Mesothelial cell of epicardium (in vitro differentiated cells): ENCODE measurements around the gene TSPEAR. TPM values are rescaled to one million over a fixed set of nuclear protein-coding genes. Genes with fewer than 3 reads are reported as not detected.
"Not testable (repeated sequence)": the region's sequence is repeated elsewhere in the genome, so short reads cannot be mapped to it uniquely, and the experiment has no call there.

Experiments used
- DNase-seq, 2 experiments: peaks; one replicate each; pipeline ENCODE4 v3.0.0; 2021; ENCODE audit warnings: low spot score in 2 of 2; ENCODE audit not compliant: unreplicated experiment in 2 of 2
- H3K27ac Mint-ChIP-seq: 2 replicates; pipeline ENCODE4 v1.8.0; 2021; ENCODE audit warnings: mixed read lengths
- H3K27me3 Mint-ChIP-seq: 2 replicates; pipeline ENCODE4 v1.8.0; 2021; ENCODE audit warnings: low read depth, mixed read lengths
- H3K36me3 Mint-ChIP-seq: 2 replicates; pipeline ENCODE4 v1.8.0; 2021; ENCODE audit warnings: mixed read lengths
- H3K4me1 Mint-ChIP-seq: 2 replicates; pipeline ENCODE4 v1.8.0; 2021; ENCODE audit warnings: mixed read lengths
- H3K4me3 Mint-ChIP-seq: 2 replicates; pipeline ENCODE4 v1.8.0; 2021; ENCODE audit warnings: mild to moderate bottlenecking, moderate library complexity, mixed read lengths
- H3K9me3 Mint-ChIP-seq: 2 replicates; pipeline ENCODE4 v1.8.0; 2021; ENCODE audit warnings: mixed read lengths
- CTCF ChIP-seq: fragments of 200-600 bp; sonication (generic); IDR thresholded peaks from one replicate; pipeline ENCODE4 v1.5.0; 2021; ENCODE audit warnings: antibody characterized with exemption; ENCODE audit not compliant: unreplicated experiment
- total RNA-seq: library from RNA; stranded (reverse); gene quantifications from 3 replicates; pipeline ENCODE4 v1.2.1, GENCODE V29; 2021

The TSPEAR gene
- total RNA-seq, 1 donor from 2014 or later, result 0.11 TPM

- peaks cover 28% of the 10 kb centered on the region for H3K9me3 Mint-ChIP-seq
- H3K36me3 Mint-ChIP-seq, result peaks cover 2% of the 10 kb centered on the region
- peaks cover 7% of the 10 kb centered on the region for H3K4me1 Mint-ChIP-seq
These were observed 132.9 kb downstream of the TSPEAR start for GRCh38 chr21:44578371-44579055.

GRCh38 chr21:44576025-44576420 is 135.3 kb downstream of the TSPEAR start:
- Mint-ChIP-seq H3K36me3 (peaks cover 2% of the 10 kb centered on the region), H3K4me1 (no peaks in the 10 kb centered on the region), H3K9me3 (peaks cover 34% of the 10 kb centered on the region), H3K27me3 (no peaks in the 10 kb centered on the region), H3K27ac (no peak overlapping the region), H3K4me3 (no peak overlapping the region)
- no peak for DNase-seq
- no peak for TF ChIP-seq CTCF

More at GRCh38 chr21:44578371-44579055, 132.9 kb downstream of the TSPEAR start:
- DNase-seq, result no peak
- TF ChIP-seq CTCF, result no peak
- H3K4me3 Mint-ChIP-seq, result no peak overlapping the region
- no peak overlapping the region for H3K27ac Mint-ChIP-seq
- peaks cover 4% of the 10 kb centered on the region for H3K27me3 Mint-ChIP-seq

- peaks cover 2% of the 10 kb centered on the region for H3K36me3 Mint-ChIP-seq
- TF ChIP-seq CTCF, result no peak
- H3K27me3 Mint-ChIP-seq, result no peaks in the 10 kb centered on the region
- H3K4me3 Mint-ChIP-seq, result no peak overlapping the region
- H3K27ac Mint-ChIP-seq, result no peak overlapping the region
- no peaks in the 10 kb centered on the region for H3K4me1 Mint-ChIP-seq
- H3K9me3 Mint-ChIP-seq, result peaks cover 37% of the 10 kb centered on the region
- DNase-seq, result peak in 1 of 2 experiments; percentile 31
These were observed 135.9 kb downstream of the TSPEAR start for GRCh38 chr21:44575307-44576024.

GRCh38 chr21:44574457-44575306 is 136.7 kb downstream of the TSPEAR start:
- Mint-ChIP-seq H3K27me3 (no peaks in the 10 kb centered on the region), H3K27ac (no peak overlapping the region), H3K36me3 (peaks cover 2% of the 10 kb centered on the region), H3K4me1 (no peaks in the 10 kb centered on the region), H3K9me3 (peaks cover 39% of the 10 kb centered on the region), H3K4me3 (no peak overlapping the region)
- no peak for DNase-seq
- no peak for TF ChIP-seq CTCF

- not testable (repeated sequence) for H3K27me3 Mint-ChIP-seq, H3K36me3 Mint-ChIP-seq, H3K4me3 Mint-ChIP-seq, H3K27ac Mint-ChIP-seq, H3K4me1 Mint-ChIP-seq
- H3K9me3 Mint-ChIP-seq, result peaks cover 39% of the 10 kb centered on the region
- peak in 1 of 2 experiments; percentile 20 for DNase-seq
These were observed 137.5 kb downstream of the TSPEAR start, which contains the start of gene KRTAP10-4 for GRCh38 chr21:44573630-44574456. Gene KRTAP10-4, plus strand, starts transcription at chr21:44573729. Its CDS starts 30 bp downstream, at chr21:44573759.
